OCI-LY7 (cell line): Measurements from ENCODE around the gene RPUSD1. TPM values are rescaled to one million over a fixed set of nuclear protein-coding genes. Genes with fewer than 3 reads are reported as not detected.

ENCODE experiments used
- BruUV-seq: library from RNA; stranded (reverse); fragments of 400-500 nt; replicated peaks from 2 replicates; lab custom pipeline; 2021; lab: Mats Ljungman, UMichigan
- CTCF ChIA-PET: fragments of 300-600 bp; sonication (Branson Sonifier 250); formaldehyde crosslinking; loops from one replicate; lab custom pipeline; 2022; ENCODE audit warnings: antibody characterized with exemption; ENCODE audit not compliant: unreplicated experiment; lab: Charles Lee
- POLR2A ChIA-PET: fragments of 300-600 bp; sonication (Branson Sonifier 250); formaldehyde crosslinking; loops from one replicate; lab custom pipeline; 2022; ENCODE audit warnings: antibody characterized with exemption; lab: Charles Lee
- DNase-seq: peaks from one replicate; pipeline ENCODE4 v3.0.0-alpha.2; 2015; ENCODE audit warnings: low spot score
- H2AFZ ChIP-seq: fragments of 200-600 bp; sonication (generic), shearing (Covaris generic); 2 replicates; pipeline ENCODE4 v1.6.1; 2014; ENCODE audit warnings: mild to moderate bottlenecking, antibody characterized with exemption, low read length, moderate library complexity
- H3K27ac ChIP-seq: fragments of 200-600 bp; sonication (generic); 2 replicates; pipeline ENCODE4 v1.5.1; 2014; ENCODE audit warnings: mixed run types, low read depth, mild to moderate bottlenecking, moderate library complexity, low read length, inconsistent platforms; ENCODE audit not compliant: poor library complexity, severe bottlenecking
- H3K36me3 ChIP-seq: fragments of 200-600 bp; sonication (generic); 2 replicates; pipeline ENCODE4 v1.6.1; 2014; ENCODE audit warnings: mild to moderate bottlenecking, antibody characterized with exemption, low read length, moderate library complexity, mixed read lengths; ENCODE audit not compliant: insufficient read depth
- H3K4me1 ChIP-seq: fragments of 200-600 bp; sonication (generic); 2 replicates; pipeline ENCODE4 v1.5.1; 2014; ENCODE audit warnings: mild to moderate bottlenecking, low read length; ENCODE audit not compliant: insufficient read depth, poor library complexity, severe bottlenecking
- H3K4me2 ChIP-seq: fragments of 200-600 bp; sonication (generic); 2 replicates; pipeline ENCODE4 v1.6.1; 2014; ENCODE audit warnings: mild to moderate bottlenecking, low read length
- H3K4me3 ChIP-seq: fragments of 200-600 bp; sonication (generic); 2 replicates; pipeline ENCODE4 v1.5.1; 2014; ENCODE audit warnings: mild to moderate bottlenecking, low read depth, low read length; ENCODE audit not compliant: poor library complexity, severe bottlenecking
- H3K79me2 ChIP-seq: fragments of 200-600 bp; sonication (generic); 2 replicates; pipeline ENCODE4 v1.6.1; 2016; ENCODE audit warnings: low read depth, mild to moderate bottlenecking, low read length, moderate library complexity, mixed read lengths; ENCODE audit not compliant: insufficient read depth
- H3K9me2 ChIP-seq: fragments of 200-600 bp; sonication (generic); 2 replicates; pipeline ENCODE4 v1.6.1; 2016; ENCODE audit warnings: mild to moderate bottlenecking, low read length, mixed read lengths; ENCODE audit not compliant: insufficient read depth
- H3K9me3 ChIP-seq: fragments of 200-600 bp; sonication (generic); 2 replicates; pipeline ENCODE4 v1.6.1; 2014; ENCODE audit warnings: mild to moderate bottlenecking, mixed run types, low read length, mixed read lengths
- H4K20me1 ChIP-seq: fragments of 200-600 bp; sonication (generic); 2 replicates; pipeline ENCODE4 v1.6.1; 2014; ENCODE audit warnings: mild to moderate bottlenecking, antibody characterized with exemption, low read length, moderate library complexity, mixed read lengths; ENCODE audit not compliant: insufficient read depth
- EZH2phosphoT487 ChIP-seq: fragments of 200-600 bp; sonication (generic); IDR thresholded peaks from 2 replicates; pipeline ENCODE4 v1.6.1; 2018; ENCODE audit warnings: low read depth, borderline replicate concordance, mild to moderate bottlenecking, mixed run types, antibody characterized with exemption, low read length, moderate library complexity, mixed read lengths
- intact Hi-C: fragments of 100-400 bp; cut with micrococcal nuclease; formaldehyde crosslinking; loops from one replicate; pipeline ENCODE4 v1.10.0; 2022; ENCODE audit not compliant: unreplicated experiment
- total RNA-seq, 2 experiments: library from RNA; depleted of rRNA in 1 of 2; stranded (reverse); fragments of >200 nt in 1 of 2; shearing (Covaris generic) in 1 of 2; gene quantifications; 2 replicates each; pipeline ENCODE4 v1.2.3, GENCODE V29; 2014 to 2022
- TF ChIP-seq, protein P1 (sequence below): fragments of 200-600 bp; sonication (generic); conservative IDR thresholded peaks from 2 replicates; pipeline ENCODE4 v1.5.1; 2014; ENCODE audit warnings: mild to moderate bottlenecking, antibody characterized with exemption, low read length, moderate library complexity, mixed read lengths

Gene RPUSD1
- total RNA-seq, 2 experiments from 2014 or later: 48.6 to 64.1 TPM

- no peaks in the 10 kb centered on the region for H3K79me2 ChIP-seq
- ChIA-PET POLR2A (no interaction called here), CTCF (no interaction called here)
- H3K4me1 ChIP-seq: no peaks in the 10 kb centered on the region
- no peak overlapping the region for H3K4me2 ChIP-seq
- no peaks in the 10 kb centered on the region for H3K9me3 ChIP-seq
- H3K4me3 ChIP-seq: no peak overlapping the region
- no TSS peak for BruUV-seq
- no peak overlapping the region for H3K27ac ChIP-seq
- no peaks in the 10 kb centered on the region for H3K9me2 ChIP-seq
- no peaks in the 10 kb centered on the region for H3K36me3 ChIP-seq
- H2AFZ ChIP-seq: no peak overlapping the region
- DNase-seq: no peak
- intact Hi-C loops: no loop called here
- no peaks in the 10 kb centered on the region for H4K20me1 ChIP-seq
- TF ChIP-seq EZH2phosphoT487: no peak
- TF ChIP-seq, protein P1, sequence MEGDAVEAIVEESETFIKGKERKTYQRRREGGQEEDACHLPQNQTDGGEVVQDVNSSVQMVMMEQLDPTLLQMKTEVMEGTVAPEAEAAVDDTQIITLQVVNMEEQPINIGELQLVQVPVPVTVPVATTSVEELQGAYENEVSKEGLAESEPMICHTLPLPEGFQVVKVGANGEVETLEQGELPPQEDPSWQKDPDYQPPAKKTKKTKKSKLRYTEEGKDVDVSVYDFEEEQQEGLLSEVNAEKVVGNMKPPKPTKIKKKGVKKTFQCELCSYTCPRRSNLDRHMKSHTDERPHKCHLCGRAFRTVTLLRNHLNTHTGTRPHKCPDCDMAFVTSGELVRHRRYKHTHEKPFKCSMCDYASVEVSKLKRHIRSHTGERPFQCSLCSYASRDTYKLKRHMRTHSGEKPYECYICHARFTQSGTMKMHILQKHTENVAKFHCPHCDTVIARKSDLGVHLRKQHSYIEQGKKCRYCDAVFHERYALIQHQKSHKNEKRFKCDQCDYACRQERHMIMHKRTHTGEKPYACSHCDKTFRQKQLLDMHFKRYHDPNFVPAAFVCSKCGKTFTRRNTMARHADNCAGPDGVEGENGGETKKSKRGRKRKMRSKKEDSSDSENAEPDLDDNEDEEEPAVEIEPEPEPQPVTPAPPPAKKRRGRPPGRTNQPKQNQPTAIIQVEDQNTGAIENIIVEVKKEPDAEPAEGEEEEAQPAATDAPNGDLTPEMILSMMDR: no peak
Observed at GRCh38 chr16:761625-762513, 26.3 kb downstream of the RPUSD1 start.

DNA sequence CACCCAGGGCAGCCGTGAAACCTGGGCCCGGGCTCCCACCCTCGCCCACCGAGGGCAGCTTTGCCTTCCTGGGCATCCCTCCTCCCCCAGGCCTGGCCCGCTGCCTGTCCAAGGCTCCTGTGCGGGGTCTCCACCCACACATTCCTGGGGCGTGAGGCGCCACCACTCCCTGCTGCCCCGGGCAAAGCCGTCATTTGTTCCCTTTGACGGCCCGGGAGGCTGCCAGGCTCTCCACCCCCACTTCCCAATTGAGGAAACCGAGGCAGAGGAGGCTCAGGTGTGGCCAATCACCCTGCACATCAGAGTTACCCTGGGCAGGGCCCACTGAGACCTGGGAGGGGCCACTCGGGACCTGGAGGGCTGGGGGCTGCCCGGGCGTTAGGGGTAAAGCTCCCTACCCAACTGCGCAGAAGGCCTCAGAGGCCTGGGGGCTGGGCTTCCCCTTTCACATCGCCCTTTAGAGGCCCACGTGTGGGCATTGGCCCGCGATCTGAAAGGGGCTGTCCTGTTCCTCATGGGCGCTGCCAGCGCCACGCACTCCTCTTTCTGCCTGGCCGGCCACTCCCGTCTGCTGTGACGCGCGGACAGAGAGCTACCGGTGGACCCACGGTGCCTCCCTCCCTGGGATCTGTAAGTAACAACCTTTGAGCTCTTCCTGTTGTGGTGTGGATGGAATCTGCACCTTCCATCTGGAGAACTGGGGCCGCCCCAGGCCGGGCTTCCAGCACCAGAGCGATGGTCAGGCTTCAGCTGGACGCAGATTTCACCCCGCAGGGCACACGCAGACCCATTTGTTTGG is 27.4 kb downstream of the RPUSD1 start, which contains the start of gene MSLN:
Gene MSLN (plus strand): TSS at position 190 of the 799 bp plus-strand sequence. CDS start 1,947 bp downstream, outside the sequence.
- ChIA-PET POLR2A (no interaction called here), CTCF (no interaction called here)
- TF ChIP-seq EZH2phosphoT487: no peak
- TF ChIP-seq, protein P1: no peak
- H3K36me3 ChIP-seq: no peaks in the 10 kb centered on the region
- no peaks in the 10 kb centered on the region for H3K9me2 ChIP-seq
- H2AFZ ChIP-seq: no peak within 1 kb of the TSS
- H4K20me1 ChIP-seq: no peaks in the 10 kb centered on the region
- no peaks in the 10 kb centered on the region for H3K79me2 ChIP-seq
- no peaks in the 10 kb centered on the region for H3K4me1 ChIP-seq
- no peak within 1 kb of the TSS for H3K27ac ChIP-seq
- no peak within 1 kb of the TSS for H3K4me3 ChIP-seq
- no peak within 1 kb of the TSS for H3K4me2 ChIP-seq
- intact Hi-C loops: no loop called here
- no TSS peak for BruUV-seq
- H3K9me3 ChIP-seq: no peaks in the 10 kb centered on the region
- DNase-seq: no peak
